ENCODE results near the gene GRAMD4. TPM values are rescaled to one million over a fixed set of nuclear protein-coding genes. Genes with fewer than 3 reads are reported as not detected.
A peak's percentile ranks its signal among the peaks of the same experiment; 100 is the strongest.

Gene GRAMD4
- total RNA-seq, 1 donor from 2014 or later, result 77.6 TPM

- Histone ChIP-seq H3K27me3 (ENCODE audit: low read depth) (no peaks in the 10 kb centered on the region), H3K4me3 (no peak overlapping the region), H3K36me3 (peaks cover 12% of the 10 kb centered on the region), H3K9me3 (replicated peaks) (no peaks in the 10 kb centered on the region), H3K27ac (replicated peaks) (peak overlapping the region; percentile 98), H3K4me1 (peaks cover 98% of the 10 kb centered on the region)
- DNase-seq, result no peak
- intact Hi-C loops (cut with micrococcal nuclease), result no loop called here
- TF ChIP-seq, protein P1, sequence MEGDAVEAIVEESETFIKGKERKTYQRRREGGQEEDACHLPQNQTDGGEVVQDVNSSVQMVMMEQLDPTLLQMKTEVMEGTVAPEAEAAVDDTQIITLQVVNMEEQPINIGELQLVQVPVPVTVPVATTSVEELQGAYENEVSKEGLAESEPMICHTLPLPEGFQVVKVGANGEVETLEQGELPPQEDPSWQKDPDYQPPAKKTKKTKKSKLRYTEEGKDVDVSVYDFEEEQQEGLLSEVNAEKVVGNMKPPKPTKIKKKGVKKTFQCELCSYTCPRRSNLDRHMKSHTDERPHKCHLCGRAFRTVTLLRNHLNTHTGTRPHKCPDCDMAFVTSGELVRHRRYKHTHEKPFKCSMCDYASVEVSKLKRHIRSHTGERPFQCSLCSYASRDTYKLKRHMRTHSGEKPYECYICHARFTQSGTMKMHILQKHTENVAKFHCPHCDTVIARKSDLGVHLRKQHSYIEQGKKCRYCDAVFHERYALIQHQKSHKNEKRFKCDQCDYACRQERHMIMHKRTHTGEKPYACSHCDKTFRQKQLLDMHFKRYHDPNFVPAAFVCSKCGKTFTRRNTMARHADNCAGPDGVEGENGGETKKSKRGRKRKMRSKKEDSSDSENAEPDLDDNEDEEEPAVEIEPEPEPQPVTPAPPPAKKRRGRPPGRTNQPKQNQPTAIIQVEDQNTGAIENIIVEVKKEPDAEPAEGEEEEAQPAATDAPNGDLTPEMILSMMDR (IDR thresholded peaks at IDR 0.05; ENCODE audit: borderline replicate concordance), result no peak
These were observed 108.3 kb downstream of the GRAMD4 start for GRCh38 chr22:46728470-46728869.

Other genes starting within 250 kb of the GRAMD4 start
- 8.9 TPM for gene CELSR1, start 82.8 kb upstream of the GRAMD4 start, total RNA-seq
- 76.9 TPM for gene CERK, start 117.9 kb downstream of the GRAMD4 start, total RNA-seq
- gene TBC1D22A, start 142.3 kb downstream of the GRAMD4 start, total RNA-seq, result 16.2 TPM